Activated CD8-positive, alpha-beta memory T cell treated with anti-CD3 and anti-CD28 coated beads for 36 hours (primary cell): ENCODE data around the gene IQCF6. TPM values are rescaled to one million over a fixed set of nuclear protein-coding genes. Genes with fewer than 3 reads are reported as not detected.
"Not testable (repeated sequence)": the region's sequence is repeated elsewhere in the genome, so short reads cannot be mapped to it uniquely, and the experiment has no call there.

Experiments
- CTCF ChIA-PET: fragments of 350-600 bp; sonication (Branson Sonifier 250); formaldehyde crosslinking; loops from one replicate; lab custom pipeline; 2021; ENCODE audit warnings: antibody characterized with exemption; lab: Charles Lee
- POLR2A ChIA-PET: fragments of 350-600 bp; sonication (Branson Sonifier 250); formaldehyde crosslinking; loops from one replicate; lab custom pipeline; 2021; ENCODE audit warnings: antibody characterized with exemption; lab: Charles Lee
- total RNA-seq, 2 experiments: library from RNA; stranded (reverse); gene quantifications; one replicate each; pipeline ENCODE4 v1.2.3, GENCODE V29; 2021

IQCF6 gene
- not detected for total RNA-seq

DNA sequence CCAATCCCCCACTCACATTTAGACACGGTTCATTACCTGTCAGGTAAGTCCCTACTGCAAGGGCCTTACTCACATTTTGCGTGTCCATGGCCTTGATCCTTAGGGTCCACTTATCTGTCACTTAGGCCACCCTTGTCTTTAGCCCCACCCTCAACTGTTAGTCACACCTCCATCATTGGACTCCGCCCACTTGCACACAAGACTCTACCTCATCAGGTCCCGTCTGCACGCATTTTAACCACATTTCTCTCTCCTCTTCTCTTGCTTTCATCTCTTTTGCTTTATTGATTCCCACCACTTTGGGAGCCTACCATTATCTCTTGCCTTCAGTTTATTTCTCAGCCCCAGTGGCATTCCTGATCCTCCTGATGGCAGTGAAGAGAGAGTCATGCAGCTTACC lies at the start of gene IQCF6:
Gene IQCF6 (minus strand): TSS at position 101 of the 400 bp plus-strand sequence. CDS start 13 bp downstream, at position 88.
- POLR2A ChIA-PET, result no interaction called here

DNA sequence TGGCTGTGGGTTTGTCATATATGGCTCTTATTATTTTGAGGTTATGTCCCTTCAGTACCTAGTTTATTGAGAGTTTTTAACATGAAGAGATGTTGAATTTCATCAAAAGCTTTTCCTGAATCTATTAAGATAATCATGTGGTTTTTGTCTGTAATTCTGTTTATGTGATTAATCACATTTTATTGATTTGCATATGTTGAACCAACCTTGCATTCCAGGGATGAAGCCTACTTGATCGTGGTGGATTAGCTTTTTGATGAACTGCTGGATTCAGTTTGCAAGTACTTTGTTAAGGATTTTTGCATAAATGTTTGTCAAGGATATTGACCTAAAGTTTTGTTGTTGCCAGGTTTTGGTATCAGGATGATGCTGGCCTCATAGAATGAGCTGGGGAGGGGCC lies 49.3 kb upstream of the IQCF6 start:
- POLR2A ChIA-PET, result no interaction called here
- CTCF ChIA-PET, result interaction anchor here (0.6 kb wide), 1 partner anchor 155 kb away, joined by 3 read pairs; no protein-coding TSS in a partner anchor

More for the DNA sequence above, at the start of gene IQCF6:
- CTCF ChIA-PET, result no interaction called here

DNA sequence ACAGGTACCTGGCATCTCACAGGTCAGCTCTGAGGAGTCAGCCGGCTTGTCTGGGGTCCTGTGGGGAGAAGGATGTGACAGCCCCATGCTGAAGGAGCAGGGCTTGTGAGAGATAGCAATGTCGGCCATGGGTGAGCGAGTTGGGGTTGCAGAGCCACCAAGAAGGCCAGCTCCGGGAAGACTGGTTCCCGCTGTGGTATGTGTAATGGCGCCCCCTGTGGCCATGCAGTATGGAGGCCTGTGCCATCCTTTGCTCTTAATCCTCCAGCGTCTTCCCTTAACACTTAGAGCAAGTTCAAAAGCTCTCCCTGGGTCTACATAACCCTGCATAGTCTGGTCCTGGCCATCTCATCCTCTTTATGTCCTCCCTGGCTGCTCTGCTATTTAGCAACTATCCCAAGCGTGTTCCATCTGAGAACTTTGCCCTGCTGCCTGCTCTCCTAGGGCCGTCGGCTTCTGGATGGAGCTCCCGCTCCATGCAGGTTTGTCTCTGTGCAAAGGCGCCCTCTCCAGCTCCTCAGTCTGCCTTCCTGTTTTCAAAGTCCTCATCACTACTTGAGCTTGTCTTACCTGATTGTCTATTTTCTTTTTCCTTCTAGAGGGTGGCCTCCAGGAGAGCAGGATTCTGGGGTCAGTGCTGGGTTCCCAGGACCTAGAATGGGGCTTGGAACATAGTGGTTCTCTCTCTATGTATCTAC lies 40.8 kb upstream of the IQCF6 start:
- ChIA-PET POLR2A (no interaction called here), CTCF (interaction anchor here (1.7 kb wide), 1 partner anchor 101 kb away, joined by 5 read pairs; no protein-coding TSS in a partner anchor)

DNA sequence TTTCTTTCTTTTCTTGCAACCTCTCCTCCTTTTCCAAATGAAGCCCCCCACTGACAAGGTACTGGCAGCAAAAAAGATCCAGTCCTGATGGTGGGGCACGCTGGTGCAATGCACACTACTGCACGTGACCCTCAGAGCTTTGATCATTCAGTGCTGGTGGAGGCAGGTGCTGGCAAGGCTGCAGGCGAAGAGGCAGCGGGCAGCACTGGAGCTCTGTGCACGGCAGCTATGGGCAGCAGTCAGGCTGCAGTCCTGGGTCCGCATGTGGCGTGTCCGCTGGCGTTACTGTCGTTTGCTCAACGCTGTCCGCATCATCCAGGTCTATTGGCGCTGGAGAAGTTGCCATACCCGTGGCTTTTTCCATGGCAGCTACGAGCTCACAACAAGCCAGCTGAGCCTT lies 40.1 kb upstream of the IQCF6 start:
- CTCF ChIA-PET, result interaction anchor here (1.7 kb wide), 1 partner anchor 100 kb away, joined by 5 read pairs; no protein-coding TSS in a partner anchor
- POLR2A ChIA-PET, result no interaction called here

DNA sequence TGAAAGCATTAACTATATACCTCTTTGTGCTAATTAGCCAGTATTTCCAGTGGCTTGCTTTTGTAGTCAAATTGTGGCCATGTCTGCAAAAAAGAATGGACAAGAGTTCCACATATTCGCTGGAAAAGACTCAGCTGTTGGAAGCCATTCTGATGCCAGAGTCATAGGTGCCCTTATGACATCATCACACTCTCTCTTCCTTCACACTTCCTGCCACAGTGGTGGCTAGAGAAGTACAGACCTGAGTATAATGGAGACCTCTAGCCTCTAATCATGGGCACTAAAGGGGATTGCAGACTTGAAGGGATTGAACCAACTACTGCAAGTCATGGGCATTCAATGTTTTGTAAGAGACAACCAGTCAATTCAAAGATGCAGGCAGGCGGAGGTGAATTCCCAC lies 38.3 kb upstream of the IQCF6 start:
- CTCF ChIA-PET, result no interaction called here

DNA sequence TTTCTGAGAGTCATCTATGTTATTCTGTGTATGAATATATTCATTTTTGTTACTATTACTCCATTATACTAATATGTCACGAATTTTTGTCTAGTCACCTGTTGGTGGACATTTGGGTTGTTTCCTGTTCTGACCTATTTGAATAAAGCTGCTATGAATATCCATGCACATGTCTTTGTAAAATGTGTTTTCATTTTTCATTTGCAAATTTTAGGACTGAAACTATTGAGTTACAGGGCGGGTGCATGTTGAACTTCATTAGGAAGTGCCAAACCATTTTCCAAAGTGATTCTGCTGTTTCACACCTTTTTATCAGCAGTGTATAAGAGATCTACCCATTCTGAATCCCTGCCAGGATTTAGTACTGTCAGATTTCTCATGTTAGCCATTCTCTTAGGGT lies 37.7 kb upstream of the IQCF6 start:
- ChIA-PET POLR2A (no interaction called here), CTCF (no interaction called here)

More for the DNA sequence above, 38.3 kb upstream of the IQCF6 start:
- POLR2A ChIA-PET, result no interaction called here

DNA sequence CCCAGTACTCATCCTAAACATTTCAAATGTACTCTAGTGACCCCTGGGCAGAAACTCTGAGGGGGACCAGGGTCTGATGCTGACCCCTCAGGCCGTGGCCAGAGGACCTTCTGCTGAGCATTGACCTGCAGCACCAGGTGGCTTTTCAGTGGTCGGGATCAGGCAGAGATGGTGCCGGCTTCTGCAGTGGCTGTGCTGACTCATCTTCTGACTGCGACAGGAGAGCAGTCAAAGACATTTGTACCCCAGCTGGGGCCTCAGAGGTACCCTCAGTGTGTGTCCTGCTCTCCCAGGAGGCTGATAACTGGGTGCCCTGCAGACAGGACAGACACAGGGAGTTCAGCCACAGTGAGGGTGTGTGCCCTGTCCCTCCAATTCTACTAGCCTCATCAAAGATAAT lies 36.6 kb upstream of the IQCF6 start:
- ChIA-PET CTCF (no interaction called here), POLR2A (no interaction called here)

DNA sequence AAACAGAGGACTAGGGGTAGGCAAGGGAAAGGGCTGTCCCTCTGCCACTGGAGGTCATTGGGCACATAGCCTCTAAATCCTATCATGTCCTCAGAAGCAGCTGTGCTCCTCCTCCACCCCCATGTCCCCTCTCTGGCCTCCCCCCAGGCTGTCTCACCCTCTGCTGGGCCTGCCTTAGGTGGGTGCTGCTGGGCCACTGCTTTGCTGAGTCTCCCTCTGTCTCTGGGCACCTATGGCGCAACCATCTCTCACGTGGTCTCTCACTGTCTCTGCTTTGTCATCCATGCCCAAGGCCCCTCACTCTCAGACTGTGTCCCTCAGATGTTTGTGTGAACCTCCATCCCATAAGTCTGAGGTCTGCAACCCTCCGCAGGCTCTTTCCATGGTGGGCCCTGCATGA lies 35.0 kb upstream of the IQCF6 start:
- CTCF ChIA-PET, result no interaction called here
- POLR2A ChIA-PET, result no interaction called here

DNA sequence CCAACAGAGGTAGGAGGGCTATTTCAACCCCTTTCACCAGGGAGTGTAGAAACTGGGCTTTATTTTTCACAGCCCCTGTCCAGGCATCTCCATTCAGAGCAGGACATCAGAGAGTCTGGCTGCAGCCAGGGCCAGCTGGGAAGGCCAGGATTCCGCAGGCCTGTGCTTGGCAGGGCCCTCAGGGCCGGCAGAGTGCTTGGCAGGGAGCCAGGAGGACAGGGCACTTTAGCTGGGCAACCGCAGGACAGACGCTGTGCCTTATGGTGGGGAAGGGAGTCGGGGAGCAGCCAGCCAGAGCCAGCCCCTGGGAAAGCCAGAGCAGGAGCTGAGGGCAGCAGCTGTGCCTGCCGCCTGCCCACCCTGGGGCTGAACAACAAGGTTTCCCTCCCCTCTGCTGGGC lies 34.5 kb upstream of the IQCF6 start:
- CTCF ChIA-PET, result no interaction called here

DNA sequence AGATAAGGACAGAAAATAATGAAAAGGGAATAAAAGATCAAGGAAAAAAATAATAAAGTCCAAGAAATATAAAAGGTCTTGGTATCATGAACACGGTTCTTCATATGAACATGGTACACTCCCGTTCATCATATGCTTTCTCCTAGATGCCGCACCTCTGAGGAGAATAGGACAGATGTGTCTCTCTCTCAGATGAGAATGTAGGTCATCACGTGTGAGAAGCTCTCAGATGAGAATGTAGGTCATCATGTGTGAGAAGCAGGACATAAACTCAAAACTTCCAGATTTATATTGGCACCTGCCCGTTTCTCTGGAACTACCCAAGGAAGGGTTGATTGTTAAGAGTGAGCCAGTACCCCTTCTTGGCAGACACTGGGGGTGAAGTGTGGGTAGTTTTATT lies 29.9 kb upstream of the IQCF6 start:
- POLR2A ChIA-PET, result no interaction called here

More for the DNA sequence above, 34.5 kb upstream of the IQCF6 start:
- POLR2A ChIA-PET, result no interaction called here

DNA sequence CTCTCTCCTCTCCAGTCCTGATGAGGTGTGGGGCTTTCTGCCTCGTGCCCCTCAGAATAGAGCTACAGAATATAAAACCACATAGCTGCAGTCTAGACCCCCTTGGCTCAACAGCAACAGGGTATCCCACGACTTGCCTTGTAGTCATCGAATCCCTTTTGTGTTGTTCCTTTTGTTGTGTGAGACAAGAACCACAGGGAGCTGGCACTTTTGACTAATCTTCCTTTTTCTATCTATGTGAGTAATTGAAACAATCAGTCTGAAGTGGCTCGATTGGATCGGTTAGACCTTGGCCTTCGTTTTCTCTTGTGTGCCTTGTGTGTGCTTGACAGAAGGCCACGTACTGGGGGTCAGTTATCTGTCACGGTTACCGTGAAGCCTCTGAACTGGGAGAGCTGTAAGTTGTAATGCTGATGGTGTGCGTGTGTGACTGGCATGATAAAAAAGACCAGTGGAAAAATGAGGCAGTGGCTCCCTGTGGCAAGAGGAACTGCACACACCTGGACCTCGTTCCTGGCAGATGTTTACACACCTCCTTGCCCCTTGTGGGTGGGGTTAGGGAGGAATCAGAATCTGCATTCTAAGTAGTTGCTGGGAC lies 23.2 kb upstream of the IQCF6 start:
- CTCF ChIA-PET, result no interaction called here
- POLR2A ChIA-PET, result no interaction called here

More for the DNA sequence above, 29.9 kb upstream of the IQCF6 start:
- CTCF ChIA-PET, result interaction anchor here (1.2 kb wide), 1 partner anchor 9 kb away, joined by 3 read pairs; no protein-coding TSS in a partner anchor

DNA sequence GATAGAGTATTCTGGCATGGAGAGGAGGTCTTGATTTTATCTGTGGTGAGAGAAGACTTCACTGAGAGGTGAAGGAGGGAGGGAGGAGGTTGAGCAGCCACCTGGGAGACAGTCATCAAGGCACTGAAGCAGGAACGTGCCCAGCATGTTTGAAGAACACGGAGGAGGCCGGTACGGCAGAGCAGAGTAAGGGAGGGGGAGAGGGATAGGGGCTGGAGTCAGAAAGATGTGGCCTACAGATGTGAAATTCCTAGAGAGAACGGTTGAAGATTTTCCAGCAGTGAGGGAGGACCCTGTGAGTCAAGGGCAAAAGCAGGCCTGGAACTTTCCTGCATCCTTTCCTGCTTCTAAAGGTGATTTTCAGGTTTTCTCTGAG lies 21.7 kb upstream of the IQCF6 start:
- CTCF ChIA-PET, result interaction anchor here (1.3 to 5.3 kb wide), 2 partner anchors 13 to 83 kb away, joined by 3 to 31 read pairs; no protein-coding TSS in a partner anchor
- POLR2A ChIA-PET, result no interaction called here

DNA sequence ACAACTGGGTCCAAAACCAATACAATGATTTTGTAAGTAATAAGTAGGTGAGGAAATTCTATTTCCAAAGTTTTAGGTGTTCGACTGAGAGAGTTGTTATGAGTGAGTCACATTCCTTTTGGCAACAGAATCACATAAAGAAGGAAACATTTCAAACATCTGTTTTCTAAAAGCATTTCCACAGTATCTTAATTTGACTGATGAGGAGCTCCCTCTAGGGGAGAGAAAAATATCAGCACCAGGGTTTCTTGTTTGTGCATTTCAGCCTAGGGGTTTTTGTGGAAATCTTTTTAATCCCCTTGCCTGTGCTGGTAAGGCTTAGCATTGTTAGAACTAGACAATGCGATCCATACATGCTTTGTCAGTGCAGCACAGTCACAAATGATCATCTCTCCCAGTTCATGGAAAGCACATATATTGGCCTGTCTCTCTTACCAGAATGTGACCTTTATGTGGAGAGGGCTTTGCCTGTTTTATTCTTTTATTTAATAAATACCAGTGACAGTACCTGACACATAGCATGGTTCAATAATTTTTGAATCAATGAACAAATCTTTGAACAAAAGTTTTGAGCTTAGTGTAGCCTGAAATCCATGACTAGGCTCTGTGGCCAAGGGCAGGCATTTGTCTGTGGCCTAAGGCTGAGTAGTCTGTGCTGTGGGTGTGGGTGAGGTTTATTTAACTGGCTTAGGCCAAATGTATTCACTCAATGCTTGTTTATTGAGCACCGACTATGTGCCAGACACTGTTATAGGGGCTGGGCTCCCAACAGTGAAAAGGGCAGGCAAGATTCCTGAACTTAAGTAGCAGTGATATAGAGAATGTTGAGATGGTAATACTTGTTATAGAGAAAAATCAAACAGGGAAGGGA lies 21.1 kb upstream of the IQCF6 start:
- POLR2A ChIA-PET, result interaction anchor here (0.6 kb wide), 1 partner anchor 114 kb away, joined by 12 read pairs; no protein-coding TSS in a partner anchor
- CTCF ChIA-PET, result interaction anchor here (0.6 to 5.3 kb wide), 8 partner anchors 9 to 852 kb away, joined by 3 to 31 read pairs (median 3); no protein-coding TSS in a partner anchor

DNA sequence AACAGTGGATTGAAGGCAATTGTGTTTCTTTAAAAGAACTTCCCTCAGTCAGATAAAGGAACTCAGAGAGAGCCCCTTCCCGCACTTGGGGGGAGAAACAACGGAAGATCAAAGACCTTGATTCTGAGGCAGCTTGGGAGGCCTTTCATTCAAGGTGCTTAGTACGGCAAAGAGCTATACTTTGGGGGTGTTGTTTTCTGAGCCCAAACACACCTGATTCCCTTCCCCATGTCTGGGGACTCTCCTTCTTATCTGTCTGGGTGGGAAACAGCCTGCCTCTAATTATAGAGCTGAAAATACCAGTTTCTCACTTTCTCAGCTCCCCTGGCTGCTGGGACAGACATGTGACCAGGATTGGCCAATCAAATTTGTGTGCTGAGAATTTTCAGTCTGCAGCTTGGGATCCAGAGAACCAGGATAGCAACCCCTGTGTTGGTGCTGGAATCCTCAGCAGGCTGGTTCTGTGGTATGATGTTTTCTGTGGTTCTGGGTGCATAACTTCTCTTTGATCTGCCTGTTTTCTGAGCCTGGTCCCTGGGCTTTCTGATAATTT lies 19.4 kb upstream of the IQCF6 start:
- ChIA-PET POLR2A (no interaction called here), CTCF (interaction anchor here (0.6 to 5.3 kb wide), 5 partner anchors 10 to 126 kb away, joined by 3 to 31 read pairs (median 3); no protein-coding TSS in a partner anchor)

DNA sequence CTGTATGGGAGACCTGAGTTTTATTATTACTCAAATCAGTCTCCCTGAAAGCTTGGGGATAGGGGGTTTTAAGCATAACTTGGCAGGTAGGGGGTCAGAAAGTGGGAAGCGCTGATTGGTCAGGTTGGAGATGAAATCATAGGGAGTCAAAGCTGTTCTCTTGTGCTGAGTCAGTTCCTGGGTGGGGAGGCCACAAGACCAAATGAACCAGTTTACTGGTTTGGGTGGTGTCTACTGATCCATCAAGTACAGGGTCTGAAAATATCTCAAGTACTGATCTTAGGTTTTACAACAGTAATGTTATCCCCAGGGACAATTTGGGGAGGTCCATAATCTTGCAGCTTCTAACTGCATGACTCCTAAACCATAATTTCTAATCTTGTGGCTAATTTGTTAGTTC lies 17.8 kb upstream of the IQCF6 start:
- CTCF ChIA-PET, result interaction anchor here (1.7 to 5.3 kb wide), 2 partner anchors 79 to 114 kb away, joined by 4 to 31 read pairs; no protein-coding TSS in a partner anchor
- POLR2A ChIA-PET, result no interaction called here

DNA sequence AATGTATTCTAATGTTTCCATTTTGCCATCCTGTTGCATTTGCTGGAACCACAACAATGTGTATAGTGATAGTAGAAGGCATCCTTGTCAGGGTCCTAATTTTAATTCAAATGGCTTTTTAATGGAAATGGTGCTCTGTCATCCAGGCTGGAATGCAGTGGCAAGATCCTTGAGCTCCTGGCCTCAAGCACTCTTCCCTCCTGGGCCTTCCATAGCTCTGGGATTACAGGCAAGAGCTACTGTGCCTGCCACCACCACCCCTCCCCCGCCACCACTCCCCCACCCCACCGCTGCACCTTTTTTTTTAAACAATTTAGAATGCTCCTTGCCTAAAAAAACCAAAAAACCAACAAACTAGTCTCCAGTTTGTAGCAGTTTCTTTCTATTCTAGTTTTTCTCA lies 15.2 kb upstream of the IQCF6 start:
- ChIA-PET POLR2A (no interaction called here), CTCF (no interaction called here)

DNA sequence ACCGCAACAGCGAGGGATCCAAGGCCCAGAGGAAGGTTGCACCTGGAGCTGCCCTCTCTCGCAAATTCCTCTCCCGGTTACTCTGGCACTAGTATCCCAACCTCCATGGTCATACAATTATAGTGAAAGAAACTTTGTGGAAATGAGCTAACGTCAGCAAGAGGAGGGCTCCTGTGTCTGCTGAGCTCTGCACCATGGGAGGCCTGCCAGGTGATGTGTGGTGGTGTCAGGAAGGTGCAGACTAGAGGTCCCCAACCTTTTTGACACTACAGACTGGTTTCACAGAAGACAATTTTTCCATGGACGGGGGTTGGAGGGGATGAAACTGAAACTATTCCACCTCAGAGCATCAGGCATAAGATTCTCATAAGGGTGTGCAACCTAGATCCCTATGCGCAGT lies 13.2 kb upstream of the IQCF6 start:
- POLR2A ChIA-PET, result no interaction called here
- CTCF ChIA-PET, result no interaction called here

DNA sequence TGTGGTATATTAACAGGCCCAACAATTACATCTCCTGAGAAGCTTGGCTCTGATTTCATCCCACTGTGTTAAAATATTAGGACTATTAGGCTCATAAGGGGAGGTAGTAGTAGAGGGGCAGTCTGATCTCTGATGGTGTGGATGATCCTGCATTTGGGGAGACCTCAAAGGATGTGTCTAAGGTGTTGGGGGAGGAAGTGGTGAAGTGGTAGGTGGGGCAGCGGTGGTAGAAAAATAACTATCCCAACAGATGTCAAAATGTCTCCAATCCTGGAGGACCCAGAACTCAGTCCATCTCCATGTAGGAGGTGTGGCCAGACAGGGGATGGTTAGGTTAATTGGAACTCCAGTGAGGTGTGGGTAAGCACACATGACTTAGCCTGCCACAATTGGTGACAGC lies 10.4 kb upstream of the IQCF6 start:
- POLR2A ChIA-PET, result no interaction called here
- CTCF ChIA-PET, result interaction anchor here (0.9 kb wide), 1 partner anchor 8 kb away, joined by 3 read pairs; no protein-coding TSS in a partner anchor

DNA sequence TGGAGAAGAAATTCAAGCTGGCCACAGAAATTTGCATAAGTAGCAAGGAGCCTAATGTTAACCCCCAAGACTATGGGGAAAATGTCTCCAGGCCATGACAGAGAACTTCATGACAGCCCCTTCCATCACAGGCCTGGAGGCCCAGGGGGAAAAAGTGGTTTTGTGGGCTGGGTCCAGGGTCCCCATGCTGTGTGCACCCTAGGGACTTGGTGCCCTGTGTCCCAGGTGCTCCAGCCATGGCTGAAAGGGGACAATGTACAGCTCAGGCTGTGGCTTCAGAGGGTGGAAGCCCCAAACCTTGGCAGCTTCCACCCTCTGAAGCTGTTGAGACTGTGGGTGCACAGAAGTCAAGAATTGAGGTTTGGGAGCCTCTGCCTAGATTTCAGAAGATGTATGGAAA lies 8.5 kb upstream of the IQCF6 start:
- POLR2A ChIA-PET, result not testable (repeated sequence)
- CTCF ChIA-PET, result interaction anchor here (0.8 kb wide), 1 partner anchor 12 kb away, joined by 3 read pairs; no protein-coding TSS in a partner anchor
